GM19238 (cell line): ENCODE measurements around the gene PDLIM7.
A peak's percentile ranks its signal among the peaks of the same experiment; 100 is the strongest.

ENCODE experiments used
- DNase-seq: peaks from one replicate; pipeline ENCODE4 v3.0.0; 2011; ENCODE audit warnings: low spot score; ENCODE audit not compliant: insufficient read length

Gene PDLIM7

DNA sequence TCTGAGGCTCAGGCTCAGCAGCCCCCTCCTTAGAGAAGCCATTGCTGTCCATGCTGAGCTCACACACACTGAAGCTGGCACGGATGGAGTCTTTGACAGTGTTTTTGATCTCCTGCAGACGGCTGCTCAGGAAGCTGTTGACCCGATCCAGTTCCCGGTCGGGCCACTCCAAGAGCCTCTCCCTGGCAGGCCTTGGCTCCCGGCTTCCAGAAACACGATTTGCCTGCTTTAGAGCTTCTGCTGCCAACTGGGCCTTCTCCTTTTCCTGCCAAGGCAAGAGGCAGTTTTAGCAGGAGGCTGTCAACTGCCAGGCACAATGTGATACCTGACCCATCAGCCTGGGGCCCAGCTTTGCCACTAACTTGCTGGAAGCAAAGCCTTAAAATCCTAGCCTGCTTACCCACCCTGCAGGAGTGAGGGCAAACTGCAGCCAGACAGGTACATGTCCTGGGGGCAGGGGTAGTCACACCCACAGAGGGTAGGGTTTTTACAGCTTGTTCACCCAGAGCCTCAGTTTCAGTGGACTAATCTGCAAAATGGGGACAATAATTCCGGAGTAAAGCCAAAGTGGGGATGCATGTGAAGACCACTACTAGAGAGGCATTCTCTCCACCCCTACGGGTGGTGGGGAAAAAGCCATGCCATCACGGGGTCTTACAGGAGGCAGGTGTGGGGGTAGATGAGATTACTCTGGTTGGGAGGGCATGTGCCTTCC, 27.7 kb upstream of the PDLIM7 start:
- DNase-seq = no peak

DNA sequence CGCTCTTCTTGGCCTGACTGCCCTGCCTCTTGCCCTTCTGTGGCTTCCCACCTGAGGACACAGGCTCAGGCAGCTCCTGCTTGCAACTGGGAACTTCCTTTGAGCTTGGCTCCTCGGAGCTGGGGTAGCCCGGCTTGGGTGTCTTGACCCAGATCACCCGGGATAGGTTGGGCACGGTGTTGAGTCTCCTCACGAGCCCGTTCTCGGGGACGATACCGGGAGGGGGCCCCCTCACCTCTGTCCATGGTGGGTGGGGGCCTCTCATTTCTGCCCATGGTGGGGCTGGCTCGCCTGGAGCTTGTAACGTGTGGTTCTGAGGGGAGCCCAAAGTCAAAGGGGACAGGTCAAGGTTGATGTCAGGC, 27.1 kb upstream of the PDLIM7 start:
- DNase-seq = no peak

DNA sequence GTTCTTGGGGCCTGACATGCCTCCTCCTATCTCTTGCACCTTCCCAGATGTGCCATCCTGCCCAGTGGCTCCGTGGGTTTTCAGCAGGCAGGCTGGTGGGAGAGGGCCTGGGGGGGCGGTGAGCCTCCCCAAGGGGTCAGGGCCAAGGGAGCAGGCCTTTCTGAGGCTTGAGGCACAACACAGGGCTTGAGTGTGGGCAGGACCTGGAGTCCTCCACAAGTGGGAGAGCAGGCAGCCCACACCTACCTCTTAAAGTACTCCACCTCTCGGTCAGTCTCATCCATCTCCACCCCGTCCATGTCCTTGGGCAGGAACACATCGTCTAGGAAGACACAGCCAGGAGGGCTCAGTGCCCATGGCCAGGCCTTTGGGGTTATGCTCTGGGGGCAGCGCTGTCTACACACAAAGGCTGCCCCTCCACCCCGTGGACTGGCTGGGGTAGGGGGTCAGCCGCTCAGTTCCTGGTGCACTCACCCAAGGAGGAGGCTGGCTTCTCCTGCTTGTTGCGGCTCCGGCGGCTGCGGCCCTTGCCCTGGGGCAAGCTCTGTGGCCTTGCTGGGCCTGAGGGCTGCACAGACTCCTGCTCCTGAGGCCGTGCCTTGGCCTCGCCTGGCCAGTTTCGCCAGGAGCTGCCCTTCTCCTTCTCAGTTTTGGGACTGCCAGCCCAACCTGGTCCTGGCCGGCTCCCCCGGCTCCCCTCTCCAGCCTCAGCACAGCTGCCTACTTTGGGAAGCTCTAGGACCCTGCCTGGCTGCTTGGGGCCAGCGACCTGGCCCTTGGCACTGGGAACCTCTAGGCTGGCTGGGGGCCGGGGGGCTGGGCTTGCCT, 26.5 kb upstream of the PDLIM7 start:
- DNase-seq = no peak

DNA sequence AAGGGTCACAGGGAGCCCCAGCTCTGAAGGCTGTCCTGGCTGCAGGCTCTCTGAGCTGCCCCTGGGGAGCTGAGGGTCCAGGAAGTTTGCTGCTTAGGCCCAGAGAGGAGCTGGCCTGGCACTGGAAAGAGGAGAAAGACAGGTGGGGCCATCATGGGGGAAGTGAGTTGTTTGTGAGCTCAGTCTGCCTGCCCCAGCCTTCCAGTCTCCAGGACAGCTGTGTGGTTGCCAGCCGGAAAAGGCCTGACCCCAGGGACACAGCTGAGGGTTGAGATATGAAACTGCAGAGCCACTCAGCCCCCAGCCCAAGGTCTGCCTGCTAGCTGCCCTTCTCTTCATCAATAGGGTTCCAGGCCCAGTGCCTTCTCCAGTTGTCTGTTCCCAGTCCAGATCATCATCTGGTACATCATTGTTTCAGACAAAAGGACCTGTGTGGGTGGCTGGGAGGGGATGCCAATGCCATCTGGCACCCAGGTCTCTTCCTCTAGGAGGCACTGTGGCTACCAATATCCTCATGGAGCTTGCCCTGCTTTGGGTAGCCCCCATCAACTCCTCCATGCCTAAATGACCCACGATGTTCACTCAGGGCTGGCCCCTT, 23.6 kb upstream of the PDLIM7 start:
- DNase-seq = no peak

DNA sequence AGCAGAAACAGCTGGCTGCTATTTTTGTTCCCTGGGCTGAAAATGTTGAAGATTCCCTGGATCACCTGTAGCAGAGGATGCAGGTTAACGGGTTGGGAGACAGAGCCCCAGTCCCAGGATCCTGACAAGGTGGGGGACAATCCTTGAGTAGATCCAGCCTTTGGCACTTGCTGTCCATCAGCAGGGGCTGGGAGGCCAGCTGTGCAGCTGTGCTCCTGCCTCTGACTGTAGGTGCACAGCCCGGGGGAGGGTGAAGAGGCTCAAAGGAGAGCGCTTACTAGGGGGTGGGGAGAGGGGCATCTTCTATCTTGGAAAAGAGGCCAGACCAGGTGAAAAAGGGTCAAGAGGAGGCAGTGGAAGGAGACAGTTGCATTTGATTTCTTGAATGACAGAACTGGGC, 22.9 kb upstream of the PDLIM7 start:
- DNase-seq = no peak

DNA sequence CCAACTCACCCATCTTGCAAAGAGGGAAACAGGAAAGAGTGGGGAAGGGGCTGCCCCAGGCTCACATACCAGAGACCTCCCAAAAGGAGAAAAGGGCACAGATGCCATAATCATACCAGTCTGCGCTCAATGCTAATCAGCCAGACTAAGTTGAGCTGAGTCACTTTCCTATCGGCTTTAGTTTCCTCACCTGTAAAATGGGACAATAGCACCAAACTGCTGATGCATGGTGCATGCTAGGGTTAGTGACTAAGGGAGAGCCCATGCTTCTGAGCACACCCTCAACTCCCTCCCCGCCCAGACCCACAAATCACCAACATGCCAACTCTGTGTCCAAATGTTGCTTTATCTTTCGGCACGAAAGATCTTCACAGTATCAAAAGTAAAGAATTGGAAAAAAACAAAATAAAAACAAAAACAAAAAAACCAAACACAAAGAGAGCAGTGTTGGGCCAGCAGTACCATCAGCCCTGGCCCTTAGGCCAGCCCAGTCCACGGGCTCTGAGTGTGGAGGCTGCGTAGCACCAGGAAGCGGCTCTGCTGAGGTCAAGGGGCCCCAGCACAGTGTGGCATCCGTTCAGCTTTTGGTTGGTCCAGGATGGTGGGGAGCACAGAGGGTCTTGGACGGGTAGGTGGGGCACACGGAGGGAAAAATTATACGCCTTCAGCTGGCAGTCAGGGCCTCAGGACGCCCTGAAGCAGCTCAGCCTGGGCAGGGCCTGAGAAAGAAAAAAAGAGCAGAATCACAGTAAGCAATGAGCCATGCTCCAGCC, 22.2 kb upstream of the PDLIM7 start:
- DNase-seq = no peak

DNA sequence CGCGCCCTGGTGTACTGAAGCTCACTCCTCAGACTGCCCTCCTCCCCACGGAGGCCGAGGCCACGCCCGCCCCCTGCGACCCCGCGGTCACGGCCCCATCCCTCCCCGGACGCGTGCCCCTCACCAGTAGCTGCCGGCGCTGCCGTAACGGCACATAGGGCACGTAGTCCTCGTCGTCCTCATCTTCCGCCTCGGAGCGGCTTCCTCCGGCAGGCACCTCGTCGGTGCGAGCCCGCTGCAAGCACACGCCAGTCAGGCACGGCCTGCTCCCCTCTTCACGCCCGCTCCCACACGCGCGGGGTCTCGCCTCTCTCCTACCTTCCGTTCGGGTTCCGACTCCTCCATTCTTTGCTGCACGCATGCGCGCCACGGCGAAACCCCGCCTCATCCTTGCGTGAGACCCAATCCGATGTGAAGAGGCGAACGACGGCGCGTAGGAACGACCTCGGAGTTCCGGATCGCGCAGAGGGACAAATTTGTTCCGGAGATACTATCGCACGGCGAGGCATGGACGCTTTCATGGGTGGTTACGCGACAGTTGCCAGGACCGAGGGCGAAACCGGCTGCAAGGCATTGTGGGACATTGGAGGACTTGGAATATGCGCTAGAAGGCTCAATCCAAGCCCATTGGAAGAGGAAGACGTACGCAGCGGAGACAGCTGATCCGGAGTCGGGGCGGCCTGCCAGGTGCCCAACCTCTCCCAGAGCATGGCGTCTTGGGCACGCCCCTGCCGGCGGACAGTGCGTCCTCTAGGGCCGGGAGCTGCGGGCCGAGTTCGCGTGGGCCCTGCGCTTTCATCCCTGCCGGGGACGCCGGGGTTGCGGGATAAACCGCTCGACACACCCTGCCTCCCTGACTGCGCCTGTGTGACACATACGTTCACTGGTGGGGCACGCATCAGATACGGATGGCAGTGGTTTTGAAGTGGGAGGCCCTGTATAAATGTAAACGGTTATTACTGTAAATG, 19.5 kb upstream of the PDLIM7 start, which contains the start of gene DDX41:
DDX41 (minus strand) TSS at position 361 of the 968 bp plus-strand sequence; CDS start at position 345, 16 bp downstream.
- peak; percentile 99 for DNase-seq

DNA sequence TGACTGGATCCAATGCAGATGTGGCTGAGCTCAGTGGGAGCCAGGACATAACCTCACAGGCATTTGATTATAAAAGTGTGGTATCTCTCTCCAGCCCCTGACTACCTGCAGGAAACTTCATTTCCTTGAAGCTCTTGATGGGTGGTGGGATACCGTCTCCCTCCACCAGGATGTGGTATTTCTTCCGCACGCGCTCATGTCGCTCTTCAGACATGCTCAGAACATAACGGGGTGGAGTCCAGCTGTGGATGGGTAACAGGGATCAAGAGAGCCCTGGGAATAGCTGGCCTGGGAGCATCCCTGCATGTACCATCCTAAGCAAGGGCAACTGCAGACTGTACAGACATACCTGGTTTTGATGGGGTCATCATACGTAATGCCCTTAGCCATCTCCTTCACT, 18.2 kb upstream of the PDLIM7 start:
- DNase-seq = no peak

DNA sequence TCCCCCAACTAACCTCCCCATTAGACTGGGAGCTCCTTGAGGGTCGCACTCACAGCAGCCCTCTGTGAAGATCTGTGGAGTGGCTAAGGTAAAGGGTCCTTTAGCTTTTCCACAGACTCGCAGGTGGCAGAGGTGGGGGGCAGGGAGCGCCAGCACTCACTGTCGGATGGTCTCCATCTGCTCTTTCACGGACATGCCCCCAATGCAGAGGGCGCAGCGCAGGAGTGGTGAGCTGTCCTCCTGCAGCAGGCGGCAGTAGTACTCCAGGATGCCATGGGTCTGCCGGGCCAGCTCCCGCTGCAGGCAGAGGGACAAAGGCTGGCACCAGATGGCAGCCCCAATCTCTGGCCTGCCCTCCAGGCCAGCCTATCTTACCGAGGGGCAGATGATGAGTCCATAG, 17.1 kb upstream of the PDLIM7 start:
- no peak for DNase-seq

DNA sequence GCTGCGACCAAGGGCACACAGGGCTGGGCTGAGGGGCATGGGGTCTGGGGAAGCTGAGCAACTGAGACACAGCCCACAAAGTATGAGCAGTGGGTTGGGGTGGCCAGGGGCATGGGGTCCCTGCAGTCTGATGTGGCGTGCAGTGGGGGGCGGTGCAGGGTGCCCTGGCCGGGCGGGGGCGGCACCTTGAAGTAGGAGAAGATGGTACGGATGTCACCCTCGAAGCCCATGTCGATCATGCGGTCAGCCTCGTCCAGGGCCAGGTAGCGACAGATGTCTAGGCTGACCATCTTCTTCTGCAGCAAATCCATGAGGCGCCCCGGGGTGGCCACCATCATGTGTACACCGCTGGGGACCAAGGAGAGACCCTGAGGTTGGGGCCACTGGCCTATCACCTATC, 16.1 kb upstream of the PDLIM7 start:
- DNase-seq = no peak

DNA sequence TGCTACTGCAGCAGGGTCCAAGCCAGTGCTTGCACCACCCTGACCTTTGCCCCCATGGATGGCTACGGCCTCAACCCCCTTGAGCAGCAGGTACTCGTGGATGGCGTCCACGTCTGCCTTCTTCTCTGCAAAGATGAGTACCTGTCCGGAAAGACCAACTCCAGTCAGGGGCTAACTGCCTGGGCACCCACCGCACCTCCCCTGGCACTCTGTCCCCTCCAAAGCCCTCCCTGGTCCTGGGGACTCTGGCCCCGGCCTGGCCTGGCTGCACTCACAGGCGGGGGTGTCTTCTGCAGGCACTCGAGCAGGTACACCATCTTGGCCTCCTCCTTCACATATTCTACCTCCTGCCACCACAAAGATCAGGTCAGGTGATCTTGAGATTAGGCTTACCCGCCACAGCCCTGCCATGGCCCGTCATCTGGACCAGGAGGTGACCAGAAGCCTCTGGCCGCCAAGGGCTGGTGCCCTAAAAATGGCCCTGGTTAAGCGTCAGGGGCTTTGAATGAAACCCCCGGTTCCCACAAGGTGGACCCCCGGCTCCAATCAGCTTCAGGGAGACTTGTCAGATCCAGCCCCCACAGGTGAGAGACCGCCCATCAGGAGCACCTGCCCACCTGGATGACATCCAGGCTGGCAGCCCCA, 15.5 kb upstream of the PDLIM7 start:
- no peak for DNase-seq

DNA sequence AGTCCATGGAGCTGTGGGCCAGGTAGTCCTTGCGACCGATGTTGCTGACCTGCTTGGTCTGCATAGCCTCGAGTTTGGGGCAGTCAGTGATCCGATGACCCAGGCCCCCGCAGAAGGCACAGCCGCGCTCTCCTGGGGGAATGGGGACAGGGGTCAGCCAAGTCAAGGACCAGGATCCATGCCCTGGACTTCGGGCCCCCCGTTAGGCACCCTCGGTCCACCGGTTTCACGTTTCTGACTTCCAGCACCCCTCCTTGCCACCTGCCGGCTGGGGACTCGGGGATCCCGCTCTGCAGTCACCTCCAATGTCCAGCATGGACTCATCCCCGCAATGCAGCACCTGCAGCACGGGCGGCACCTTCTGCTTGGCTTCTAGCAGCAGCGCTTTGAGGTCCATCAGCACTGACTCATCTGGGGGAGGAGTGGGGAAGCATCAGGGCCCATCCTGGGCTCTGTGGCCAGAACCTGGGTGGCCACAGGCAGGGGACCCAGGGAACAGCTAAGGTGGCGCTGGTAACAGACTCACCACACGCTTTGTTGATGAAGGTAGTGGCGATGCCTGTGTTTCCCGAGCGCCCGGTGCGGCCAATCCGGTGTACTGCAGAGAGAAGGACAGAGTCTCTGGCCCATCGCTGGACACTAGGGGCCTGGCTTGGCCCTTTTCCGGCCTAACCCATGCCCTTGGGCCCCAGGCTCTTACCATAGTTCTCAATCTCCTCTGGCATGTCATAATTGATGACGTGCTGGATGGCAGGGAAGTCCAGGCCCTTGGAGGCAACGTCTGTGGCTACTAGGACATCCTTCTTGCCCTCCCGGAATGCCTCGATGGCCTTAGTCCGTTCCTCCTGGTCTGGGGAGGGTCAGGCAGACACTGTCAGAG, 14.6 kb upstream of the PDLIM7 start:
- no peak for DNase-seq

DNA sequence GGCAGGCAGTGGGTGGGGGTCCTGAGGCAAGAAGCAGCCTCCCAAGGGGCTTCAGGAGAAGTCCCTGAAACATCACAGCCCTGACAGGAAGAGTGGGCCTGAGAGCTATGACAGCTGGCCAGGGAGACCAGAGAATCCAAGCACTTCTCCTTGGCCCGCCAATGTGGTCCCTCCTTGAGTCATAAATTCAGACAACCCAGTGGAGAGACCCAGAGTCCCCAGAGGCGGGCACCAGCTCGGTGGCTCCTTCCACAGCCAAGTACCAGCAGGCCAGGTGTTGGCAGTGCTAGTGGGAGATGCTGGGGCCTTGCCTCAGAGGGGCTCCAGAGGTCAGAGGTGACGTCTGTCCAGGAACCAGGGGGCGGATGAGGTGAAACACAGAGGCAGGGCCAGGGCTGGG, 13.8 kb upstream of the PDLIM7 start:
- DNase-seq = no peak

DNA sequence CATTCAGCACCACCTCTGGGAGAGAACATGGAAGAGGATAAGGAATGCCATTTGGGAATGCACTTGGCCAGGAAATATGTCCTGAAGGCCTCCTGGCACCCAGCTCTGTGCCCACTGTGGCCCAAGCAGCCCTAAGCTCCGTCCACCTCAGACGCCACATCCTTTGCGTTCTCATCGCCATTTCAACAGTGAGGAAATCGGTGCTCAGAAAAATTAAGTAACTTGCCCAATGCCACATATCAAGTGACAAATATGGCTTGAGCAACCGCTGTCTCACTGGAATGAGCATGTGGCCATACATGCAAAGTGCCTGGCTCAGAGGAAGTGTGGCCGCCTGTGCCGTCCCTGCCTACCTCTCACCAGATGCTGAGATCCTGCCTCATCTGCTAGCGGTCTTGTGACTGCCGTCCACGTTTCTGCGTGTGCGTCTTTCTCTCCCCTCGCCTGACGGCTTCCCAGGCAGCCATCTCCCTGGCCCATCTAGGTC, 13.2 kb upstream of the PDLIM7 start:
- DNase-seq = no peak

DNA sequence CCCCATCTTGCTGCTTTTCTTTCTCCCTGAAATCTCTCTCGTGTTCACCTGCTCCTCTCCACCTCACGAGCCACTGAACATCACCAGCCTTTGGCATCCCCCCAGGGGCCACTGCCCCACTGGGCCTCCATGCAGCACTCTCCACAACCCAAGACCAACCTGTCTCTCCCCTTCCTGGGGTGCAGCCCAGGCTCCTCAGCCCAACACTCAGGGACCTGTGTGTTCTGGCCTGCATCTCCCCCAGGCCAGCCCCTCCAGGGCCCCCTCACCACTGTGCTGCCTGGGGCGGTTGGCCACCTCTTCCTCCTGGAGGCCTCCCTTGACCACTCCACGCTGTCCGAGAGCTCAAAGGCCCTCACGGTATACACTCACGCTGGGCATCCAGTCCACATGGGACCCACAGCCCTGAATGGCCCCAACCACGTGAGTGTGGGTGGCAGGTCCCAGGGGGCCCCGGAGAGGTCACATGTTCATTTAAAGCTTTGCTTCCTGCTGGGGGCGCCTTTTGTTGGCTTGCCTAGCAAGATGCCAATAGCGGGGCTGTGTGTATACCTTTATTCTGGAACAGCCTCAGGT, 12.7 kb upstream of the PDLIM7 start:
- no peak for DNase-seq

DNA sequence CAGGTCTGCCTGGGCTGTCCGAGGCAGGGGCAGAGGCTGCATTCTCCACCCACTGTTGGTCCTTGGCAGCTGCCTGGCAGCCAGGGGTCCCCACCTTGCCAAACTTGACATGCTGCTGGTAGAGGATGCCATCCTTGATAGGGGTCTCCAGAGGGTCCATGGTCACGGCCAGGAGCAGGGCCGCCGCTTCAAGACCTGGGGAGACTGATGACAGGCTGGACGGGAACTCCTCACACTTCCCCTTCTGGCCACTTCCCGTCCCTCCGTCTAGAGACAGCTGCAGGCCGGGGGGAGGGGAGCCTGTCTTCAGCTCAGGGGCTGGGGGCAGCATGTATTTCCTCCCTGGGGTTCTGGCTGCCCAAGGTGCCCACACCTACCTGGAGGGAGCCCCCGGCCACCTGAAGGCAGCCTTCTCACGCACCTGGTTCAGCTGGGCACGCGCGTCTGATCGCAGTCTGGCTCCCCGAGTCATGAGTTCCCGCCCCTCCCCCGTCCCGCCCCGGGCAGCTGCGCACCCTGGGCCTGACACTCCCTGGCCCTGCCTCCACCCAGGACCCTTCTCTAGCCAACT, 12.1 kb upstream of the PDLIM7 start, which contains the start of gene DOK3:
DOK3 (minus strand) TSS at position 446 of the 571 bp plus-strand sequence; CDS start at position 160, 286 bp downstream.
- DNase-seq = peak; percentile 49

DNA sequence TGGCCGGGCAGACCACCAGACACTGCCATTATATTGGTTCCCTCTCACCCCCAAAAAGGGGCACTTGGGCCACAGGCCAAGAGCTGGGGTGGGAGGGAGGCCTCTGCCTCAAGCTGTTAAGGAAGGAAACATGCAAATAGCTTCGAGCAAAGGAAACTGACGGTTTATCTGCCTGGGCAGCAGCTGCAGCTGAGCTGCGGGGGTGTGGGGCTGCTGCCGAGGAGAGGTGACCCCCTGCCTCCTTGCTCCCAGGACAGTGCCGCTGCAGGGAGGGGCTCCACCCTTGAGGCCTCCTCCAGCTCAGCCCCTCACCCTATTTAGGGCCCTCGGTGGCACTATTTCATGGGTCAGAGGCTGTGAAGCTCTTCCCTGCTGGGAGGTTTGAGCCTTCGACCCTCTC, 11.4 kb upstream of the PDLIM7 start:
- DNase-seq = peak; percentile 49

DNA sequence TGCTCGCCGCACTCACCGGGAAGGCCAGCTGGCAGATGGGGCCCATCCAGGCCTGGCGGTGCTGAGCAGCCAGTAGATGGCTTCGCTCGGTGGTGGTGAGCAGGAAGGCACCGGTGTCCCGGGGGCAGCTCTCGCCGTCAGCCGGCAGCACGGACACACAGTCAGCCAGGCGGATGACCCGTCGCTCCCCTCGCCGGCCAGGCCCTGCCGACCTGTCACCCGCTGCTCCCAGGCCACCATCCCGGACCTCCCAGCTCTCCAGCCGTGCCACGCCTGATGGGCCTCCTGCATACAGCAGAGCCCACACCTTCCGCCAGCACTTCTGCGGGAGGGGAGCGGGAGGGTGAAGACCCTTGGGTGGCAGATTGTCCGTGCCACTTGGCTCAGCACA, 10.8 kb upstream of the PDLIM7 start:
- DNase-seq = no peak
